H1 (cell line): ENCODE measurements around the gene SCARB1. TPM values are rescaled to one million over a fixed set of nuclear protein-coding genes. Genes with fewer than 3 reads are reported as not detected.

Experiments used
- CTBP2 ChIP-seq: IDR thresholded peaks from 2 replicates; pipeline ENCODE4 v1.7.0; 2011; ENCODE audit warnings: borderline replicate concordance, mild to moderate bottlenecking, moderate library complexity, mixed read lengths, low read length; ENCODE audit not compliant: insufficient read depth, insufficient read length
- NANOG ChIP-seq: IDR thresholded peaks from 2 replicates; pipeline ENCODE4 v1.6.1; 2011; ENCODE audit warnings: low read length, low read depth, mild to moderate bottlenecking, inconsistent platforms; ENCODE audit not compliant: insufficient read depth, poor library complexity, severe bottlenecking
- RBBP5 ChIP-seq: IDR thresholded peaks from 2 replicates; pipeline ENCODE4 v1.7.1; 2012; ENCODE audit warnings: low read depth, mild to moderate bottlenecking, inconsistent platforms, low read length, moderate library complexity, borderline replicate concordance
- RFX5 ChIP-seq: IDR thresholded peaks from 2 replicates; pipeline ENCODE4 v1.6.1; 2011; ENCODE audit warnings: low read depth, low read length, improper control_type of control experiment, borderline replicate concordance
- SIX5 ChIP-seq: IDR thresholded peaks from 2 replicates; pipeline ENCODE4 v1.6.1; 2011; ENCODE audit warnings: mild to moderate bottlenecking, low read depth, low read length
- SUZ12 ChIP-seq: fragments of 200-600 bp; sonication (generic); IDR thresholded peaks from 2 replicates; pipeline ENCODE4 v1.6.1; 2012; ENCODE audit warnings: mild to moderate bottlenecking, inconsistent platforms, low read length, moderate library complexity, mixed read lengths
- TBP ChIP-seq: IDR thresholded peaks from 2 replicates; pipeline ENCODE4 v1.6.1; 2011; ENCODE audit warnings: low read depth, low read length, improper control_type of control experiment
- polyA plus RNA-seq, 7 experiments: library from polyadenylated mRNA; depleted of rRNA in 3 of 7; stranded (reverse) in 5 of 7; unstranded in 2 of 7; fragments of >200 nt in 5 of 7; fragments of 200-250 nt in 2 of 7; gene quantifications; 1 replicate in 5 of 7; 2 replicates in 1 of 7; 4 replicates in 1 of 7; pipeline versions ENCODE4 v1.2.1 to v1.2.3, GENCODE V29; 2011 to 2013; ENCODE audit warnings: missing spikeins in 2 of 7, mixed read lengths in 2 of 7
- total RNA-seq: library from RNA; stranded (reverse); fragmentation: NEBNext Ultra II Directional; extraction: Animal tissue kit (Norgen Biotek cat#: 25700); gene quantifications from 2 replicates; pipeline ENCODE4 v1.2.1, GENCODE V29; 2021

The SCARB1 gene
- total and polyA plus RNA-seq, 2 of the 8 experiments (the other 6 are each of a cell fraction or from before 2014, with no cell fraction given), result 45.3 to 57.1 TPM

- no peak for TF ChIP-seq RFX5
- TF ChIP-seq SIX5, result no peak
- no peak for TF ChIP-seq RBBP5
- no peak for TF ChIP-seq TBP
- no peak for TF ChIP-seq CTBP2
- TF ChIP-seq NANOG, result no peak
- no peak for TF ChIP-seq SUZ12
These were observed 57.6 kb downstream of the SCARB1 start (continued) for GRCh38 chr12:124805876-124806668.
